ENCODE measurements around the gene ABCC1. TPM values are rescaled to one million over a fixed set of nuclear protein-coding genes. Genes with fewer than 3 reads are reported as not detected.
"Not testable (repeated sequence)": the region's sequence is repeated elsewhere in the genome, so short reads cannot be mapped to it uniquely, and the experiment has no call there.

Gene ABCC1
- polyA plus RNA-seq, 12 donors, result 4.6 to 15.8 (median 5.1) TPM; not detected in 1

DNA sequence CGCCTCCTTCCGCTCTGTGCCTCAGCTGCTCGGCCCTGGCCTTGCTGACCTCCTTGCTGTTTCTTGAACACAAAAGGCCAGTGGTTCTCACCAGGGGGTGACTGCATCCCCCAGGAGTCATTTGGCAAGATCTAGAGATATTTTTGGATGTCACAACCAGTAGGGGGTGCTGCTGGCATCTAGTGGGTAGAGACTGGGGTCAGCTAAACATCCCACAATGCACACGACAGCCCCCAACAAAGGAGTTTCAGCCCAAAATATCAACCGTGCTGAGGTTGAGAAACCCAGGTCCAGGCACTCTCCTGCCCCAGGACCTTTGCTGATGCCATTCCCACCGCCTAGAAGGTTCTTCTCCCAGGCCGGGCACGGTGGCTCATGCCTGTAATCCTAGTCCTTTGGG, 234.1 kb downstream of the ABCC1 start:
- DNase-seq, result no peak

DNA sequence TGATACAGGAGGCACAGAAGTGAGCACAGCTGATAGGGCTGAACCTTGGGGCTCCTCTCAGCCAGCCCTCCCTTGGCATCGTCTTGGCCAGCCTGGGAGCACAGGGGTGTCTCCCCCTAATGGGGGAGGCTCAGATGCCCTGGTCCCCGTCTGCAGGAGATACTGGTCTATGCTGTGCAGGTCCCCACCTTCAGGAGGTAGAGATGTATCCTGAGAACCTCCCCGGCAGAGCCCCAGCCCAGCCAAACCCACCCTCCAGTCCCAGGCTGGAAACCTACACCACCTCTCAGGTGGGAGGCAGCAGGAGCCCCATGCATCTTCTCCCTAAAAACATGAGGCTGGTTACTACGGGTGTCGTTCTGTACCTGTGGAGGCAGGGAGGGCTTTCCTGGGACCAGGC, 235.2 kb downstream of the ABCC1 start:
- DNase-seq, result no peak

DNA sequence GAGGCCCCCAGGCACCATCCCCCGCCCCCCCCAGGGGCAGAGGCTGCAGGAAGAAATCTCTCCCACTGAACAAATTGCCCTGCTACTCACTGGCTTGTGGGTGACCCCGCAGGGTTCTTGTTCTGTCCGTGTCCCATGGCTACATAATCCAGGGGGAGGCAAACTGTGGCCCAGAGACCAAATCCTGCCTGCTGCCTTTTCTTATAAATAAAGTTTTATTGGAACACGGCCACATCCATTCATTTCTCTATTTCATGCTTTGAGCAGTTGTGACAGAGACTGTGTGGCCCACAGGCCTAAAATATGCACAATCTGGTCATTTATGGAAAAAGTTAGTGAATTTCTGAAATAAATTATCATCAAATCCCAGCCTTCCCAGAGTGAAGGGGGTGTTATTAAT, 235.7 kb downstream of the ABCC1 start:
- no peak for DNase-seq

DNA sequence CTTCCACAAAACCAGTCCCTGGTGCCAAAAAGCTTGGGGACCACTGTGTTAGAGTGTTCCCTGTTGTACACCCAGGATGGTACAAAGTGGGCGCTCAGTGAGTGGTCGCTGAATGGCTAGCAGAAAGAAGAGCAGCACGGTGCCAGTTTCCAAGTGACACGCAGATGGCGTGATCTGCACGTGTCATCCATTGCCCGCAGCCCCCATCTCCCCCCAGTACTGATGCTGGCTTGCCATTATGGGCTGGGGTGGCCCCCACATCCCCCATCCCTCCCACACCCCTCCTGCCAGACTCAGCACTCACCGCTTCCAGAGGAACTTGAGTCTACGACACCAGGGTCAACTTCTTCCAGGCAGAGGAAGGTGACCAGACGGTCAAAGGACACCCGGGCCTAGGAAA, 237.4 kb downstream of the ABCC1 start:
- no peak for DNase-seq

DNA sequence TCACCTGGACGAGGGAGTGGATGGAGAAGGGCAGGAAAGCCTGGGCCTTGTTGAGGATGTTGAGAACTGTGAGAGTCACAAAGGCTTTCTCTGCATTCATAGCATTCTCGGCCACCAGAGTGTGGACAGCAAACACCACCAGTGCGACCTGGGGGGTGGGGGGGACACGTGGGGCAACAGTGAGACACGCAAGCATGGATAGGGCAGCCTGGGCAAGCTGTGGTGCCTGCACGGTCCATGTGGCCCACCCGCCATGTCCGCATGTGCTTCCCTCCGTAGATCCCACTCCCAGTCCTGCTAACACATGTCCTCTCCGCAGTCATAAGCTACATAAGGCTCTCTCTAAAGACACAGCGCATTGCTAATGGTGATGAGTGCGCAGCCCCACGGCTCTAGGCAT, 239.4 kb downstream of the ABCC1 start:
- DNase-seq, result no peak

DNA sequence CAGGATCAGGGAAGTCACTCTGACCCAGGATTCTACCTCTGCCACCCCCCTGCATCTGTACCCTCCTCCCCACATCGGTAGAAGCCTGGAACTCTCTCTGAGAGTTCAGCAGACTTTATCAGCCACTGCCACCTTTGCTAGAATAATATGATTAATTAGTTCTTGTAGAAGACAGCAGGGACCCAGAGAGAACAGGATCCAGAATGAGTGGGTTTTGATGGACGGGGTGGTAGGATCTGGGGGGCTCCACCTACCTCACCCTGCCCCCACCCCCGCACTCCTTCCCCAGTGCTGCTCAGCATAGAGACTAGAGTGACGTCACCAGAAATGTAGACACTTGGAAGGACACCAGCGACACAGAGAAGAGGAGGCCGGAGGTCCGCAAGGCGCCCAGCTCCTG, 240.4 kb downstream of the ABCC1 start:
- no peak for DNase-seq

DNA sequence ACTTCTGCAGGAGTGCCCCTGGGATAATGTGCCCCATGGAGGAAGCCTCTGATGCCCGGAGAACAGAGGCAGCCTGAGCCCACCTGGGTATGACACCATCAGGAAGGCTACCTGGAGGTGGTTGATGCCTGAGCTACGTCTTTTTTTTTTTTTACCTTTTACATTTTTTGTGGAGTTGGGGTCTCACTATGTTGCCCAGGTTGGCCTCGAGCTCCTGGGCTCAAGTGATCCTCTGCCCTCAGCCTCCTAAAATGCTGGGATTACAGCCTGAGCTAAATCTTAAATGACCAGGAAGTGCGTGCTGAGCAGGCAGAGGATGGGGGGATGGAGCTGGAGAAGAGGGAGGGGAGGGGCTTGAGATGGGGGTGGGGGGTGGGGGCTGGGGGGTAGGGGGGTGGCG, 241.1 kb downstream of the ABCC1 start:
- no peak for DNase-seq

DNA sequence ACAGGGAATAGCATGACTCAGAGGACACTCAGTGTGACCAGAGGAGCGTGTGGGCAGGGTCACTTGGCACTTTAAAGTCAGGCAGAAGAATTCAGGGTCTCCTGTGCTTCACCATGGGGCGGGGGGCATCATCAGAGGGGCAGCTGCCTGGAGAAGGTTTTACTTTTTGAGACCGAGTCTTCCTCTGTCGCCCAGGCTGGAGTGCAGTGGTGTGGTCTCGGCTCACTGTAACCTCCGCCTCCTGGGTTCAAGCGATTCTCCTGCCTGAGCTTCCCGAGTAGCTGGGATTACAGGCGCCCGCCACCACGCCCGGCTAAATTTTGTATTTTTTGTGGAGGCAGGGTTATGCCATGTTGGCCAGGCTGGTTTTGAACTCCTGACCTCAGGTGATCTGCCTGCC, 241.6 kb downstream of the ABCC1 start:
- DNase-seq, result not testable (repeated sequence)

DNA sequence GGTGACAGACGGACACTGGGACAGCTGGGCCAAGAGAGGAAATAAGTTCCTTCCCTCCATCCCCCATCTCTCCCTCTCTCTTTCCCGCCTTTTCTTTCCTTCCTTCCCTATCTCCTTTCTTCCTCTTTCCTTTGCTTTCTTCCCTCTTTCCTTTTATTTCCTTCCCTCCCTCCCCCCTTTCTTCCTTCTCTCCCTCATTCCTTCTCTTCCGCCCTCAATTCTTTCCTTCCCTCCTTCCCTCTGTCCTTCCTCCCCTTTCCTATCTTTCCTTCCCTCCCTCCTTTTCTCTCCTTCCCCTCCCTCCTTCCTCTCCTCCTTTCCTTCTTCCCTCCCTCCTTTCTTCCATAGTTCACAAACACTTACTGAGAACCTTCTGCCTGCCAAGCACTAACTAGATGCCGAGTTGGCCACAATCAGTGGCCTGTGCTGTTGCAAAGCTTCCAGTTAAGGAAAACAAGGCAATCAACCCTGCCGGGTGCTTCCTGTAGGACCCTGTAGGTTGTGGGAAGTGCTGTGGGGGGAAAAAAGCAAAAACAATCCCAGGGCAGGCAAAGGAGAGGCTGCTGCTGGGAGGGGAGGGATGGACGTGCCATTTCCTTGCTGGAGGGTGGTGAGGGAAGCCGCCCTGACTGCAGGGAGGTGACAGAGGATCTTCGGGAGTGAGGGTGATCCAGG, 242.2 kb downstream of the ABCC1 start:
- DNase-seq, result no peak

Other genes starting within 250 kb of the ABCC1 start
- 100 to 1,000 TPM in 1 of 12 donors, 10 to 100 TPM in 10, not detected in 1; 11.2 to 375 (median 16.0) TPM for gene MYH11, start 92.6 kb upstream of the ABCC1 start, polyA plus RNA-seq (ENCODE audit: insufficient read length in 12 of 12)
- 10 to 100 TPM in 11 of 12 donors, not detected in 1; 12.3 to 33.7 (median 27.6) TPM for gene CEP20, start 61.0 kb upstream of the ABCC1 start, polyA plus RNA-seq (ENCODE audit: insufficient read length in 12 of 12)

All from muscle of arm (tissue), 12 donors.